Natural killer cell (primary cell): ENCODE measurements around the gene DLGAP4. TPM values are rescaled to one million over a fixed set of nuclear protein-coding genes. Genes with fewer than 3 reads are reported as not detected.

Source experiments
- ATAC-seq, 3 donors: fragments of 150-1000 bp in 2 of 3; fragments of 200-7000 bp in 1 of 3; cut with Tn5 transposase; 1 replicate in 1 of 3; 2 replicates in 2 of 3; pipeline ENCODE4 v1.10.0; 2021; ENCODE audit warnings: mild to moderate bottlenecking in 2 of 3, moderate library complexity in 2 of 3
- DNase-seq, 2 donors: peaks; one replicate each; pipeline versions ENCODE4 v3.0.0 to v3.0.0-alpha.2; 2013 to 2021; ENCODE audit warnings: mixed read lengths in 1 of 2
- H3K27ac ChIP-seq: one replicate; pipeline ENCODE4 v1.5.1; 2013; ENCODE audit warnings: mild to moderate bottlenecking, low read length
- H3K27me3 ChIP-seq: one replicate; pipeline ENCODE4 v1.6.1; 2013; ENCODE audit warnings: low read length; ENCODE audit not compliant: control insufficient read depth, insufficient read depth
- H3K36me3 ChIP-seq: one replicate; pipeline ENCODE4 v1.6.1; 2013; ENCODE audit warnings: low read length; ENCODE audit not compliant: control insufficient read depth, insufficient read depth
- H3K4me1 ChIP-seq: one replicate; pipeline ENCODE4 v1.6.1; 2013; ENCODE audit warnings: low read length; ENCODE audit not compliant: control insufficient read depth, insufficient read depth
- H3K4me3 ChIP-seq: one replicate; pipeline ENCODE4 v1.5.1; 2013; ENCODE audit warnings: low read length
- H3K9me3 ChIP-seq: one replicate; pipeline ENCODE4 v1.6.1; 2013; ENCODE audit warnings: low read length; ENCODE audit not compliant: control insufficient read depth, insufficient read depth
- H3K27ac Mint-ChIP-seq, 2 donors: one replicate each; pipeline ENCODE4 v1.8.0; 2022; ENCODE audit warnings: mild to moderate bottlenecking in 2 of 2, mixed read lengths in 2 of 2, moderate library complexity in 1 of 2
- H3K27me3 Mint-ChIP-seq, 2 donors: one replicate each; pipeline ENCODE4 v1.8.0; 2022; ENCODE audit warnings: low read depth in 2 of 2, mixed read lengths in 2 of 2
- H3K36me3 Mint-ChIP-seq: one replicate; pipeline ENCODE4 v1.8.0; 2022; ENCODE audit warnings: mixed read lengths
- H3K4me1 Mint-ChIP-seq, 2 donors: one replicate each; pipeline ENCODE4 v1.8.0; 2022; ENCODE audit warnings: mixed read lengths in 2 of 2
- H3K4me3 Mint-ChIP-seq: one replicate; pipeline ENCODE4 v1.8.0; 2022; ENCODE audit warnings: mild to moderate bottlenecking, moderate library complexity, mixed read lengths
- H3K9me3 Mint-ChIP-seq, 2 donors: one replicate each; pipeline ENCODE4 v1.8.0; 2022; ENCODE audit warnings: mixed read lengths in 2 of 2
- WGBS: methylation state at CpG from one replicate; pipeline ENCODE4 v1.1.7; 2013; ENCODE audit warnings: missing lambda C conversion rate; ENCODE audit not compliant: insufficient coverage; 5-methylcytosine and 5-hydroxymethylcytosine counted together
- intact Hi-C: fragments of 100-400 bp; cut with micrococcal nuclease; formaldehyde crosslinking; loops from one replicate; pipeline ENCODE4 v1.14.2; 2022
- total RNA-seq, 4 donors: library from RNA; stranded (reverse); fragments of 120-200 nt in 1 of 4; gene quantifications; one replicate each; pipeline versions ENCODE4 v1.2.3 to v1.2.4, GENCODE V29; 2013 to 2022
- TF ChIP-seq, protein P1 (sequence below): fragments of 200-600 bp; IDR thresholded peaks from one replicate; pipeline ENCODE4 v1.8.0; 2022; ENCODE audit warnings: antibody characterized with exemption

The DLGAP4 gene
- total RNA-seq, 3 donors from 2014 or later (not counting 1 experiment from before 2014, with no cell fraction given): 47.9 to 51.6 (median 51.2) TPM

DNA sequence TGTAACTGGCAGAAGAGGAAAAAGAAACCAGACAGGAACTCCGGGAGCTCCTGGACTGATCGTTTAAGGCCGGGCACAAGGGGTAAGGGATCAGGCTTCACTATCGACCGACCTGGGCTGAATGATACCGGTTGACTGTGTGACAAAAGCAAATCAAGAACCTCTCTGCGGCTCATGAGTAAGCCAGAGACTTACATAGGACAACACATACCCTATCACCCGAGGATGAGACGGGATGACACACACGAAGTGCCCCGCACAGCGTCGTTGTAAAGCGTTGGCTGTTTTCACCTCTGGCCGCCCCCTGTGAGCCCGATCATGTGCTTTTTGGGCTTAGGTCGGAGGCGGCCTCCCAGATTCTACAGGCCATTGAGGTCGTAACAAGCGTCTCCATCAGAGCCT is 266.6 kb downstream of the DLGAP4 start:
- TF ChIP-seq, protein P1, sequence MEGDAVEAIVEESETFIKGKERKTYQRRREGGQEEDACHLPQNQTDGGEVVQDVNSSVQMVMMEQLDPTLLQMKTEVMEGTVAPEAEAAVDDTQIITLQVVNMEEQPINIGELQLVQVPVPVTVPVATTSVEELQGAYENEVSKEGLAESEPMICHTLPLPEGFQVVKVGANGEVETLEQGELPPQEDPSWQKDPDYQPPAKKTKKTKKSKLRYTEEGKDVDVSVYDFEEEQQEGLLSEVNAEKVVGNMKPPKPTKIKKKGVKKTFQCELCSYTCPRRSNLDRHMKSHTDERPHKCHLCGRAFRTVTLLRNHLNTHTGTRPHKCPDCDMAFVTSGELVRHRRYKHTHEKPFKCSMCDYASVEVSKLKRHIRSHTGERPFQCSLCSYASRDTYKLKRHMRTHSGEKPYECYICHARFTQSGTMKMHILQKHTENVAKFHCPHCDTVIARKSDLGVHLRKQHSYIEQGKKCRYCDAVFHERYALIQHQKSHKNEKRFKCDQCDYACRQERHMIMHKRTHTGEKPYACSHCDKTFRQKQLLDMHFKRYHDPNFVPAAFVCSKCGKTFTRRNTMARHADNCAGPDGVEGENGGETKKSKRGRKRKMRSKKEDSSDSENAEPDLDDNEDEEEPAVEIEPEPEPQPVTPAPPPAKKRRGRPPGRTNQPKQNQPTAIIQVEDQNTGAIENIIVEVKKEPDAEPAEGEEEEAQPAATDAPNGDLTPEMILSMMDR: no peak
- Mint-ChIP-seq H3K36me3 (no peaks in the 10 kb centered on the region), H3K27ac (peak overlapping the region; percentile 90 to 93), H3K4me3 (peak overlapping the region; percentile 86), H3K4me1 (peaks cover 28 to 31% of the 10 kb centered on the region in 2 donors), H3K9me3 (no peaks in the 10 kb centered on the region), H3K27me3 (no peaks in the 10 kb centered on the region)
- Histone ChIP-seq H3K4me1 (peaks cover 23% of the 10 kb centered on the region), H3K27me3 (no peaks in the 10 kb centered on the region), H3K27ac (peak overlapping the region; percentile 98), H3K9me3 (no peaks in the 10 kb centered on the region), H3K4me3 (peak overlapping the region; percentile 64), H3K36me3 (no peaks in the 10 kb centered on the region)
- peak; percentile 55 to 86 for DNase-seq
- intact Hi-C loops: loop anchor here (1.0 to 5.0 kb wide), 2 partner anchors 33 to 75 kb away; partner anchors contain the start of genes RAB5IF and SLA2
- WGBS: 14% methylated on average over 20 of the region's 20 CpGs
- ATAC-seq: peak; percentile 46 to 64 (median 58)

DNA sequence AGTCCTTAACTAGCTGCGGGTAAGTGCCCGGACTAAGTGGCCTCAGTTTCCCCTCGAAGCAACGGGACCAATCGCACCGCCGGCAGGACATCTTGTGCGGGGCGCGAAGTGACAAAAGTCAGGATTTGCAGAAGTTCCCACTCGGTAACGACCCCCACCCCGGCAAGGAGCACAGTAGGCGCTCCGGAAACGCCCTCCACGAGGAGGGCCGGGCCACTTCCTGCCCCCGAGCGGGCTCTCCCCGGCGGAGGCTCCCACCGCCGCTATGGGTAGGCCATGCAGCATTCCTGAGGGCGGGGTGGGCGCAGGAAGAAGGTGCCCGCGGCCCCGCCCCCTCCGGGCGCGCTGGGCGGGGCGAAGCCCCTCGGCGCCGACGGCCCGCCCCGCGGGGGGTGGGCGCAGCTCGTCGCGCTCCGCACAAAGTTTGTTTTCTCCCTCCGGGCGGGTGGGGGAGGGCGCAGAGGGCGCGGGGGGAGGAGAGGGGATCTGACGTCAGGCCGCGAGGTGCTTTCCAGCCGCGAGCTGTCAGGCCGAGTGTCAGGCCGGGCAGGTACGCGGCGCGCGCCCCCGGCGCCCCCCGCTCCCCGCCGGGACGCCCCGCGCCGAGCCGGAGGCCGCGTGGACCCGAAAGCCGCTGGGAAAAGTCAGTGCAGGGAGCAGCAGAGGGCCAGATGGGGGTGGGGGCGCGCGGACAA is 267.1 kb downstream of the DLGAP4 start, which contains the start of gene TGIF2:
Gene TGIF2, plus strand, starts transcription at position 495 of the 695 bp plus-strand sequence. CDS start 5,178 bp downstream, outside the sequence.
- peaks cover 23% of the 10 kb centered on the region for H3K4me1 ChIP-seq
- H3K4me3 ChIP-seq: peak within 1 kb of the TSS; percentile 100
- H3K36me3 Mint-ChIP-seq: no peaks in the 10 kb centered on the region
- H3K4me3 Mint-ChIP-seq: peak within 1 kb of the TSS; percentile 92
- no peaks in the 10 kb centered on the region for H3K9me3 ChIP-seq
- H3K27me3 ChIP-seq: no peaks in the 10 kb centered on the region
- TF ChIP-seq, protein P1: no peak
- WGBS: 1% methylated on average over 80 of the region's 80 CpGs
- H3K4me1 Mint-ChIP-seq: peaks cover 28 to 31% of the 10 kb centered on the region in 2 donors
- H3K27me3 Mint-ChIP-seq: no peaks in the 10 kb centered on the region
- H3K27ac ChIP-seq: peak within 1 kb of the TSS; percentile 98
- intact Hi-C loops: loop anchor here (5.0 kb wide), 1 partner anchor 74 kb away; the partner anchor contains the start of gene SLA2
- peaks cover under 1% of the 10 kb centered on the region for H3K36me3 ChIP-seq
- peak within 1 kb of the TSS; percentile 90 to 93 for H3K27ac Mint-ChIP-seq
- ATAC-seq (peak; percentile 67 to 89 (median 81)), DNase-seq (peak; percentile 78 to 96)
- H3K9me3 Mint-ChIP-seq: no peaks in the 10 kb centered on the region

DNA sequence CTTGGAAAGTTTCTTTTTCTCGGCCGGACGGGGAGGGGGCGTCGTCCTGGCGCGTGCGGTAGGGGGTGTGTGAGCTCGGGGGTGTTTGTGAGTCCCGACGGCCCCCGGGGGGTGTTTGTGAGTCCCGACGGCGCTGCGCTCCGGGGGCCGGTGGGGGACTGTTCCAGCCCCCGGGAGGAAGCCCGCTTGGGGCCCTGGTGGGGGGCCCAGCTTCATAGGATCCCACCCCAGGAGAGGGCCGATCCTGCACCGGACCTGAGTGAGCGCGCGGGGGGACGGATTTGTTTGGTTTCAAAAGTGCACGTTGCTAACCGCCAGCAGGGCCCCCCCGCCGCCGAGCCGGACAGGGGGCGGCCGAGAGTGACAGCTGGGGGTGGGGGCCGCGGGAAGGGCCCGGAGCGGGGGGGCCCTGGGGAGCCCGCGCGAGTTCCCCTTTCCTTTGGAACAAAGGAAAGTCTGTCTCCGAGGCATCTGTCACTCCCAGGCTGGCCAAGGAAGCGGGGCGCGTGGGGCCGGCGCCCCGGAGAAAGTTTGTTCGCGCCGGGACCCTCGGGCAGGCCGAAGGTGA is 267.7 kb downstream of the DLGAP4 start:
- ATAC-seq (peak; percentile 8 to 16 (median 12)), DNase-seq (no peak)
- Mint-ChIP-seq H3K4me3 (peak overlapping the region; percentile 92), H3K36me3 (no peaks in the 10 kb centered on the region), H3K4me1 (peaks cover 28 to 31% of the 10 kb centered on the region in 2 donors), H3K27me3 (no peaks in the 10 kb centered on the region), H3K27ac (peak overlapping the region; percentile 46 to 90), H3K9me3 (no peaks in the 10 kb centered on the region)
- Histone ChIP-seq H3K27me3 (no peaks in the 10 kb centered on the region), H3K9me3 (no peaks in the 10 kb centered on the region), H3K36me3 (peaks cover 6% of the 10 kb centered on the region), H3K4me1 (peaks cover 23% of the 10 kb centered on the region), H3K4me3 (peak overlapping the region; percentile 100), H3K27ac (peak overlapping the region; percentile 98)
- under 1% methylated on average over 50 of the region's 53 CpGs for WGBS
- TF ChIP-seq, protein P1: no peak
- intact Hi-C loops: loop anchor here (5.0 kb wide), 1 partner anchor 73 kb away; the partner anchor contains the start of gene SLA2
